B cell (primary cell): ENCODE measurements around the gene DRICH1. TPM values are rescaled to one million over a fixed set of nuclear protein-coding genes. Genes with fewer than 3 reads are reported as not detected.

Experiments used
- polyA plus RNA-seq: library from polyadenylated mRNA; depleted of rRNA; stranded (reverse); fragments of >200 nt; gene quantifications from 2 replicates; pipeline ENCODE4 v1.2.3, GENCODE V29; 2012
- small RNA-seq: library from RNA; depleted of rRNA; stranded (forward); fragments of <200 nt; gene quantifications from one replicate; pipeline ENCODE3, GENCODE V24; 2012; ENCODE audit warnings: low replicate concordance, low read depth; ENCODE audit not compliant: insufficient read length
- total RNA-seq, 2 donors: library from RNA; stranded (reverse); fragments of 120-200 nt in 1 of 2; gene quantifications; 1 replicate in 1 of 2; 2 replicates in 1 of 2; pipeline versions ENCODE4 v1.2.3 to v1.2.4, GENCODE V29; 2013 to 2022

Gene DRICH1
- total and polyA plus RNA-seq, 2 donors (not counting 1 experiment from before 2014, with no cell fraction given), result 0.37 to 1.5 TPM

Small RNAs within 50 kb of the gene (small RNA-seq; reads per million reads assigned to genes)
- gene AP000346.3, result not detected

Other genes with a start within 250 kb of the DRICH1 start
- gene IGLL1, start 52.0 kb downstream of the DRICH1 start, total RNA-seq, result not detected in 2 replicates
- 0.29 TPM in 1 of 2 replicates, not detected in the other for gene IGLL1, start 52.0 kb downstream of the DRICH1 start, polyA plus RNA-seq
- gene RGL4, start 58.7 kb upstream of the DRICH1 start, total RNA-seq, result 0.81 and 1.2 TPM in 2 replicates
- 2.7 and 4.1 TPM in 2 replicates for gene RGL4, start 58.7 kb upstream of the DRICH1 start, polyA plus RNA-seq
- gene ZNF70, start 118.8 kb upstream of the DRICH1 start, total RNA-seq, result 8.3 and 9.6 TPM in 2 replicates
- 2.1 and 2.9 TPM in 2 replicates for gene ZNF70, start 118.8 kb upstream of the DRICH1 start, polyA plus RNA-seq
- 73.0 and 92.7 TPM in 2 replicates for gene VPREB3, start 122.1 kb upstream of the DRICH1 start, total RNA-seq
- gene VPREB3, start 122.1 kb upstream of the DRICH1 start, polyA plus RNA-seq, result 402 and 461 TPM in 2 replicates
- gene C22orf15, start 130.7 kb upstream of the DRICH1 start, total RNA-seq, result 0.81 and 1.0 TPM in 2 replicates
- gene C22orf15, start 130.7 kb upstream of the DRICH1 start, polyA plus RNA-seq, result 0.30 and 0.61 TPM in 2 replicates
- 54.0 and 57.2 TPM in 2 replicates for gene CHCHD10, start 135.7 kb upstream of the DRICH1 start, total RNA-seq
- gene CHCHD10, start 135.7 kb upstream of the DRICH1 start, polyA plus RNA-seq, result 67.1 and 124 TPM in 2 replicates
- gene MMP11, start 140.5 kb upstream of the DRICH1 start, total RNA-seq, result 11.6 and 14.8 TPM in 2 replicates
- gene MMP11, start 140.5 kb upstream of the DRICH1 start, polyA plus RNA-seq, result 19.0 and 21.7 TPM in 2 replicates
- gene SMARCB1, start 154.6 kb upstream of the DRICH1 start, total RNA-seq, result 179 and 187 TPM in 2 replicates
- gene SMARCB1, start 154.6 kb upstream of the DRICH1 start, polyA plus RNA-seq, result 121 and 190 TPM in 2 replicates
- 74.1 and 77.0 TPM in 2 replicates for gene DERL3, start 206.7 kb upstream of the DRICH1 start, total RNA-seq
- gene DERL3, start 206.7 kb upstream of the DRICH1 start, polyA plus RNA-seq, result 98.8 and 142 TPM in 2 replicates
- gene SLC2A11, start 225.6 kb upstream of the DRICH1 start, total RNA-seq, result 54.3 and 61.5 TPM in 2 replicates
- 38.6 and 43.0 TPM in 2 replicates for gene SLC2A11, start 225.6 kb upstream of the DRICH1 start, polyA plus RNA-seq